ENCODE data around the gene MXD3. TPM values are rescaled to one million over a fixed set of nuclear protein-coding genes. Genes with fewer than 3 reads are reported as not detected.

The MXD3 gene
- total and polyA plus RNA-seq, 2 of the 4 experiments (the other 2 are of a cell fraction) = 7.3 to 12.9 TPM

- TF ChIP-seq MXI1 (IDR thresholded peaks at IDR 0.05; ENCODE audit: borderline replicate concordance, low read depth, low read length) = no peak
- no peak for TF ChIP-seq USF2 (IDR thresholded peaks at IDR 0.05; ENCODE audit: low read depth, low read length)
- no peak for TF ChIP-seq RFX5 (IDR thresholded peaks at IDR 0.05; ENCODE audit: low read depth, low read length)
- TF ChIP-seq SMC3 (IDR thresholded peaks at IDR 0.05; ENCODE audit: low read depth, low read length) = no peak
- no peak for TF ChIP-seq NFE2L2 (IDR thresholded peaks at IDR 0.05; ENCODE audit: low read depth, low read length)
- TF ChIP-seq MAFK (IDR thresholded peaks at IDR 0.05; ENCODE audit: low read depth, low read length) = no peak
- no peak for TF ChIP-seq ELK1 (IDR thresholded peaks at IDR 0.05; ENCODE audit: borderline replicate concordance, low read depth, low read length)
- TF ChIP-seq CHD1 (IDR thresholded peaks at IDR 0.05; ENCODE audit: low read depth, low read length) = no peak
- TF ChIP-seq CEBPB (IDR thresholded peaks at IDR 0.05; ENCODE audit: low read depth, low read length) = no peak
- TF ChIP-seq BHLHE40 (IDR thresholded peaks at IDR 0.05; ENCODE audit: low read depth, low read length) = no peak
- TF ChIP-seq CTCF (conservative IDR thresholded peaks at IDR 0.05; ENCODE audit: low read depth, low read length) = no peak
- TF ChIP-seq RAD21 (IDR thresholded peaks at IDR 0.05; ENCODE audit: low read length) = no peak
- ATAC-seq (ENCODE audit: low read depth) = no peak
Observed at GRCh38 chr5:177350776-177351391, 39.2 kb upstream of the MXD3 start.

More at GRCh38 chr5:177350776-177351391, 39.2 kb upstream of the MXD3 start:
- Histone ChIP-seq H4K8ac (ENCODE audit: low read depth in 2 of 2, low read length in 2 of 2) (peak overlapping the region; percentile 99 to 100), H3K9ac (ENCODE audit: low read depth, low read length) (peak overlapping the region; percentile 78), H2BK5ac (ENCODE audit: low read depth, low read length, poor library complexity, severe bottlenecking) (peak overlapping the region; percentile 93), H2AK5ac (ENCODE audit: low read depth, low read length) (peak overlapping the region; percentile 98), H2BK15ac (ENCODE audit: low read depth, low read length) (no peak overlapping the region), H3K4me3 (ENCODE audit: insufficient read depth, low read depth, low read length) (peak overlapping the region; percentile 63), H3K27ac (ENCODE audit: insufficient read depth, low read length) (peak overlapping the region; percentile 86), H4K5ac (ENCODE audit: low read depth, low read length) (peak overlapping the region; percentile 79), H3K9me1 (ENCODE audit: insufficient read depth, low read length) (peaks cover 10% of the 10 kb centered on the region; the same call in 1 of the 2 replicates), H4K91ac (ENCODE audit: insufficient read depth, low read depth, low read length) (peak overlapping the region; percentile 77), H3K23ac (ENCODE audit: low read depth, low read length) (peak overlapping the region; percentile 57), H3K14ac (replicated peaks; ENCODE audit: low read depth, low read length) (peak overlapping the region; percentile 95), H3K18ac (ENCODE audit: low read depth, low read length) (peak overlapping the region; percentile 7; the same call in 1 of the 2 replicates), H2BK120ac (ENCODE audit: low read depth, low read length) (no peak overlapping the region), H2AK9ac (replicated peaks; ENCODE audit: low read depth, low read length, poor library complexity) (peak overlapping the region; percentile 95), H3K27me3 (ENCODE audit: control insufficient read depth, insufficient read depth, low read length) (peaks cover 2% of the 10 kb centered on the region; the same call in 1 of the 2 replicates), H2AFZ (replicated peaks; ENCODE audit: low read length, poor library complexity) (peak overlapping the region; percentile 99), H3K9me3 (ENCODE audit: control insufficient read depth, insufficient read depth, low read length) (peaks cover 2% of the 10 kb centered on the region; the same call in 1 of the 2 replicates), H2BK20ac (ENCODE audit: low read depth, low read length) (no peak overlapping the region), H3K4me2 (ENCODE audit: low read depth, low read length) (peak overlapping the region; percentile 98), H3K4ac (ENCODE audit: low read depth, low read length) (peak overlapping the region; percentile 85), H3K79me1 (ENCODE audit: low read depth in 1 of 2, low read length in 2 of 2) (peaks cover 37 to 40% of the 10 kb centered on the region in 2 experiments), H3K4me1 (ENCODE audit: control insufficient read depth, insufficient read depth, low read length) (peaks cover 24% of the 10 kb centered on the region), H3K36me3 (ENCODE audit: control insufficient read depth, insufficient read depth, low read length) (peaks cover 7% of the 10 kb centered on the region; the same call in 1 of the 2 replicates), H4K20me1 (ENCODE audit: insufficient read depth, low read length) (peaks cover 12% of the 10 kb centered on the region), H3K56ac (ENCODE audit: extremely low read depth, insufficient read depth, low read length) (peak overlapping the region; percentile 84)
- intact Hi-C loops (cut with micrococcal nuclease) = no loop called here
- no peak for DNase-seq
- 0% methylated on average over 1 of the region's 19 CpGs; no CpG with 5 or more reads in 1 of the 2 experiments for WGBS, 2 experiments (ENCODE audit: extremely low coverage in 2 of 2, insufficient read length in 1 of 2)
- BruUV-seq (replicated peaks) = no TSS peak
- in situ Hi-C loops (cut with MboI; ENCODE audit: low sequenced_read_pairs) = no loop called here
- dilution Hi-C loops (cut with HindIII; ENCODE audit: low sequenced_read_pairs, unreplicated experiment) = no loop called here
- ChIA-PET CTCF (interaction anchor here (0.7 to 1.4 kb wide), 2 partner anchors 40 to 103 kb away, joined by 3 read pairs; no protein-coding TSS in a partner anchor), POLR2A (ENCODE audit: unreplicated experiment) (interaction anchor here (0.7 kb wide), 1 partner anchor 125 kb away, joined by 3 read pairs; no protein-coding TSS in a partner anchor)
